SU-DHL-6 (cell line): ENCODE results near the gene NOTCH3.

ENCODE experiments used
- H2AFZ ChIP-seq: fragments of 200-600 bp; sonication (generic); 2 replicates; pipeline ENCODE4 v1.6.1; 2014; ENCODE audit warnings: low read depth, mild to moderate bottlenecking, moderate library complexity, mixed read lengths, antibody characterized with exemption, low read length; ENCODE audit not compliant: severe bottlenecking
- H3F3A ChIP-seq: fragments of 200-600 bp; shearing (Covaris generic); 2 replicates; pipeline ENCODE4 v1.6.0; 2016; ENCODE audit warnings: antibody characterized with exemption, mild to moderate bottlenecking; ENCODE audit not compliant: insufficient read depth
- H3K27ac ChIP-seq: fragments of 200-600 bp; sonication (generic); 2 replicates; pipeline ENCODE4 v1.5.1; 2016; ENCODE audit warnings: low read depth, mild to moderate bottlenecking, low read length, moderate library complexity, mixed read lengths
- H3K27me3 ChIP-seq: fragments of 200-600 bp; sonication (generic), shearing (Covaris generic); 2 replicates; pipeline ENCODE4 v1.6.0; 2014; ENCODE audit warnings: mild to moderate bottlenecking, low read length
- H3K36me3 ChIP-seq: fragments of 200-600 bp; sonication (generic); 2 replicates; pipeline ENCODE4 v1.6.1; 2014; ENCODE audit warnings: mild to moderate bottlenecking, low read length, mixed read lengths
- H3K4me2 ChIP-seq: fragments of 300-600, 200-600 bp; shearing (Covaris generic), sonication (generic); 2 replicates; pipeline ENCODE4 v1.6.0; 2014; ENCODE audit warnings: low read length, low read depth, mild to moderate bottlenecking; ENCODE audit not compliant: poor library complexity, severe bottlenecking
- H3K4me3 ChIP-seq: fragments of 200-600 bp; sonication (generic); 2 replicates; pipeline ENCODE4 v1.5.1; 2014; ENCODE audit warnings: antibody characterized with exemption, low read length, mild to moderate bottlenecking, mixed read lengths; ENCODE audit not compliant: insufficient read depth, poor library complexity, severe bottlenecking
- H3K79me2 ChIP-seq: fragments of 200-600 bp; sonication (generic); 2 replicates; pipeline ENCODE4 v1.6.1; 2014; ENCODE audit warnings: mild to moderate bottlenecking, low read length, moderate library complexity; ENCODE audit not compliant: insufficient read depth
- H3K9ac ChIP-seq: fragments of 200-600 bp; sonication (generic); 2 replicates; pipeline ENCODE4 v1.7.0; 2014; ENCODE audit warnings: mild to moderate bottlenecking, low read length
- H3K9me2 ChIP-seq: fragments of 200-600 bp; sonication (generic); replicated peaks from 2 replicates; pipeline ENCODE4 v1.6.1; 2014; ENCODE audit warnings: low read length; ENCODE audit not compliant: insufficient read depth
- H3K9me3 ChIP-seq: fragments of 200-600 bp; sonication (generic); 2 replicates; pipeline ENCODE4 v1.6.1; 2014; ENCODE audit warnings: low read length, mixed read lengths; ENCODE audit not compliant: insufficient read depth
- H4K20me1 ChIP-seq: fragments of 200-600 bp; sonication (generic); 2 replicates; pipeline ENCODE4 v1.6.1; 2014; ENCODE audit warnings: low read depth, mild to moderate bottlenecking, antibody characterized with exemption, low read length, moderate library complexity, mixed read lengths
- CTCF ChIP-seq: fragments of 200-600 bp; sonication (generic); IDR thresholded peaks from one replicate; pipeline ENCODE4 v1.5.1; 2017; ENCODE audit warnings: antibody characterized with exemption, mild to moderate bottlenecking, low read length, moderate library complexity; ENCODE audit not compliant: insufficient read depth, poor library complexity, severe bottlenecking
- EZH2phosphoT487 ChIP-seq: fragments of 200-600 bp; sonication (generic), shearing (Covaris generic); conservative IDR thresholded peaks from 2 replicates; pipeline ENCODE4 v1.6.1; 2018; ENCODE audit warnings: mild to moderate bottlenecking, antibody characterized with exemption, low read length, moderate library complexity, mixed read lengths

The NOTCH3 gene

GRCh38 chr19:15181394-15181793, 19.4 kb downstream of the NOTCH3 start:
- no peak overlapping the region for H3K4me3 ChIP-seq
- TF ChIP-seq CTCF (no peak), EZH2phosphoT487 (no peak)
- no peak overlapping the region for H2AFZ ChIP-seq
- H3K27me3 ChIP-seq = no peaks in the 10 kb centered on the region
- no peaks in the 10 kb centered on the region for H4K20me1 ChIP-seq
- no peaks in the 10 kb centered on the region for H3K9me2 ChIP-seq
- no peaks in the 10 kb centered on the region for H3K9me3 ChIP-seq
- H3K36me3 ChIP-seq = no peaks in the 10 kb centered on the region
- no peaks in the 10 kb centered on the region for H3K79me2 ChIP-seq
- H3F3A ChIP-seq = no peaks in the 10 kb centered on the region
- no peak overlapping the region for H3K27ac ChIP-seq
- H3K4me2 ChIP-seq = no peak overlapping the region
- H3K9ac ChIP-seq = no peak overlapping the region

- Histone ChIP-seq H3K4me2 (no peak overlapping the region), H3F3A (no peaks in the 10 kb centered on the region), H3K9me3 (no peaks in the 10 kb centered on the region), H3K36me3 (no peaks in the 10 kb centered on the region), H3K4me3 (no peak overlapping the region), H4K20me1 (no peaks in the 10 kb centered on the region), H3K27ac (no peak overlapping the region), H3K9ac (no peak overlapping the region), H3K27me3 (no peaks in the 10 kb centered on the region), H3K79me2 (no peaks in the 10 kb centered on the region), H3K9me2 (no peaks in the 10 kb centered on the region), H2AFZ (no peak overlapping the region)
- TF ChIP-seq CTCF (no peak), EZH2phosphoT487 (no peak)
These were observed 20.1 kb downstream of the NOTCH3 start for GRCh38 chr19:15180451-15181390.

- Histone ChIP-seq H3K4me3 (no peak overlapping the region), H3K4me2 (no peak overlapping the region)
These were observed 22.0 kb downstream of the NOTCH3 start for GRCh38 chr19:15178629-15179308.

More at GRCh38 chr19:15178629-15179308, 22.0 kb downstream of the NOTCH3 start:
- Histone ChIP-seq H3K9me2 (no peaks in the 10 kb centered on the region), H3F3A (no peaks in the 10 kb centered on the region), H3K9me3 (no peaks in the 10 kb centered on the region), H3K27me3 (no peaks in the 10 kb centered on the region), H3K36me3 (no peaks in the 10 kb centered on the region), H4K20me1 (no peaks in the 10 kb centered on the region), H3K9ac (no peak overlapping the region), H2AFZ (no peak overlapping the region), H3K79me2 (no peaks in the 10 kb centered on the region), H3K27ac (no peak overlapping the region)
- TF ChIP-seq EZH2phosphoT487 (no peak), CTCF (no peak)
